B cell (primary cell): Measurements from ENCODE around the gene CACNG4. TPM values are rescaled to one million over a fixed set of nuclear protein-coding genes. Genes with fewer than 3 reads are reported as not detected.

Experiments
- ATAC-seq: fragments of 200-7000 bp; cut with Tn5 transposase; one replicate; pipeline ENCODE4 v1.10.0; 2021; ENCODE audit warnings: low read depth, mild to moderate bottlenecking, moderate number of reproducible peaks, moderate library complexity
- CTCF ChIA-PET: fragments of 350-600 bp; sonication (Branson Sonifier 250); formaldehyde crosslinking; loops from one replicate; lab custom pipeline; 2021; ENCODE audit warnings: antibody characterized with exemption, inconsistent platforms; lab: Charles Lee
- POLR2A ChIA-PET: fragments of 350-600 bp; sonication (Branson Sonifier 250); formaldehyde crosslinking; loops from one replicate; lab custom pipeline; 2021; ENCODE audit warnings: antibody characterized with exemption; lab: Charles Lee
- DNase-seq: peaks from one replicate; pipeline ENCODE4 v3.0.0; 2013
- H2AFZ ChIP-seq: 2 replicates; pipeline ENCODE4 v1.6.1; 2012; ENCODE audit warnings: mild to moderate bottlenecking, low read depth, low read length; ENCODE audit not compliant: insufficient read depth, poor library complexity, severe bottlenecking
- H3K27ac ChIP-seq, 2 donors: 1 replicate in 1 of 2; 2 replicates in 1 of 2; pipeline ENCODE4 v1.5.1; 2012 to 2013; ENCODE audit warnings: low read length in 2 of 2, mild to moderate bottlenecking in 2 of 2, moderate library complexity in 1 of 2
- H3K27me3 ChIP-seq, 4 experiments: fragments of 200-600 bp in 1 of 4; sonication (generic) in 1 of 4; replicated peaks in 1 of 4; 1 replicate in 2 of 4; 2 replicates in 2 of 4; pipeline versions ENCODE4 v1.6.1 to v1.7.0; 2013 to 2016; ENCODE audit warnings: low read length in 3 of 4, mild to moderate bottlenecking in 2 of 4, mixed read lengths in 1 of 4, moderate library complexity in 1 of 4; ENCODE audit not compliant: insufficient read depth in 4 of 4, control insufficient read depth in 3 of 4; ENCODE audit errors: control extremely low read depth in 1 of 4
- H3K36me3 ChIP-seq, 2 experiments: replicated peaks in 1 of 2; 1 replicate in 1 of 2; 2 replicates in 1 of 2; pipeline versions ENCODE4 v1.6.1 to v1.7.1; 2013; ENCODE audit warnings: low read length in 1 of 2; ENCODE audit not compliant: insufficient read depth in 2 of 2, control insufficient read depth in 1 of 2; ENCODE audit errors: control extremely low read depth in 1 of 2, extremely low read depth in 1 of 2
- H3K4me1 ChIP-seq, 2 donors: fragments of 200-600 bp in 1 of 2; sonication (generic) in 1 of 2; 1 replicate in 1 of 2; 2 replicates in 1 of 2; pipeline versions ENCODE4 v1.5.1 to v1.6.1; 2013 to 2017; ENCODE audit warnings: low read length in 2 of 2; ENCODE audit not compliant: control insufficient read depth in 2 of 2, insufficient read depth in 2 of 2
- H3K4me2 ChIP-seq: replicated peaks from 2 replicates; pipeline ENCODE3; 2012; ENCODE audit warnings: mild to moderate bottlenecking, low read depth, low read length; ENCODE audit not compliant: poor library complexity, severe bottlenecking
- H3K4me3 ChIP-seq, 5 experiments: fragments of 200-600 bp in 1 of 5; sonication (generic) in 1 of 5; 1 replicate in 3 of 5; 2 replicates in 2 of 5; pipeline versions ENCODE4 v1.5.1 to v1.7.0; 2011 to 2016; ENCODE audit warnings: low read length in 4 of 5, mild to moderate bottlenecking in 4 of 5, low read depth in 2 of 5, control low read depth in 1 of 5, moderate library complexity in 1 of 5; ENCODE audit not compliant: insufficient read depth in 1 of 5; ENCODE audit errors: control extremely low read depth in 1 of 5, extremely low read depth in 1 of 5
- H3K79me2 ChIP-seq: fragments of 200-600 bp; sonication (generic); one replicate; pipeline ENCODE4 v1.6.0; 2016; ENCODE audit warnings: low read length; ENCODE audit not compliant: control insufficient read depth, insufficient read depth
- H3K9ac ChIP-seq: fragments of 200-600 bp; sonication (generic); 2 replicates; pipeline ENCODE4 v1.6.1; 2017; ENCODE audit warnings: mild to moderate bottlenecking, low read length, moderate library complexity
- H3K9me3 ChIP-seq, 3 donors: one replicate each; pipeline versions ENCODE4 v1.6.1 to v1.7.1; 2013; ENCODE audit warnings: low read length in 2 of 3; ENCODE audit not compliant: control insufficient read depth in 2 of 3, insufficient read depth in 1 of 3; ENCODE audit errors: control extremely low read depth in 1 of 3
- H4K20me1 ChIP-seq: 2 replicates; pipeline ENCODE4 v1.6.0; 2012; ENCODE audit warnings: mild to moderate bottlenecking, low read length; ENCODE audit not compliant: insufficient read depth, control insufficient read depth, poor library complexity, severe bottlenecking
- H3K27ac Mint-ChIP-seq: one replicate; pipeline ENCODE4 v1.8.0; 2021; ENCODE audit warnings: mixed read lengths
- H3K27me3 Mint-ChIP-seq: one replicate; pipeline ENCODE4 v1.8.0; 2021; ENCODE audit warnings: mixed read lengths
- H3K4me1 Mint-ChIP-seq: one replicate; pipeline ENCODE4 v1.8.0; 2021; ENCODE audit warnings: mixed read lengths
- H3K4me3 Mint-ChIP-seq: one replicate; pipeline ENCODE4 v1.8.0; 2021; ENCODE audit warnings: mixed read lengths
- H3K9me3 Mint-ChIP-seq: one replicate; pipeline ENCODE4 v1.8.0; 2022; ENCODE audit warnings: mixed read lengths; ENCODE audit not compliant: insufficient read depth
- CTCF ChIP-seq: fragments of 200-600 bp; IDR thresholded peaks from one replicate; pipeline ENCODE4 v1.8.0; 2022; ENCODE audit warnings: antibody characterized with exemption, mild to moderate bottlenecking
- EZH2 ChIP-seq: IDR thresholded peaks from 2 replicates; pipeline ENCODE4 v1.6.1; 2012; ENCODE audit warnings: borderline replicate concordance, low read depth, mild to moderate bottlenecking, moderate library complexity, low read length; ENCODE audit not compliant: insufficient read depth, poor library complexity, severe bottlenecking
- WGBS: methylation state at CpG from one replicate; pipeline ENCODE4 v1.1.5; 2013; ENCODE audit warnings: missing lambda C conversion rate; ENCODE audit not compliant: insufficient coverage; 5-methylcytosine and 5-hydroxymethylcytosine counted together
- intact Hi-C: fragments of 100-400 bp; cut with micrococcal nuclease; formaldehyde crosslinking; loops from one replicate; pipeline ENCODE4 v1.10.0; 2022
- polyA plus RNA-seq: library from polyadenylated mRNA; depleted of rRNA; stranded (reverse); fragments of >200 nt; gene quantifications from 2 replicates; pipeline ENCODE4 v1.2.3, GENCODE V29; 2012
- total RNA-seq, 2 donors: library from RNA; stranded (reverse); fragments of 120-200 nt in 1 of 2; gene quantifications; 1 replicate in 1 of 2; 2 replicates in 1 of 2; pipeline versions ENCODE4 v1.2.3 to v1.2.4, GENCODE V29; 2013 to 2022

Gene CACNG4
- total and polyA plus RNA-seq, 2 donors (not counting 1 experiment from before 2014, with no cell fraction given), result not detected

GRCh38 chr17:67030641-67031040 is 66.1 kb downstream of the CACNG4 start:
- Histone ChIP-seq H2AFZ (no peak overlapping the region), H4K20me1 (no peaks in the 10 kb centered on the region), H3K27me3 (no peaks in the 10 kb centered on the region), H3K27ac (no peak overlapping the region), H3K4me1 (no peaks in the 10 kb centered on the region), H3K9ac (no peak overlapping the region), H3K9me3 (no peaks in the 10 kb centered on the region), H3K79me2 (no peaks in the 10 kb centered on the region), H3K36me3 (no peaks in the 10 kb centered on the region), H3K4me3 (no peak overlapping the region), H3K4me2 (no peak overlapping the region)
- no peaks in the 10 kb centered on the region for H3K27me3 Mint-ChIP-seq
- WGBS, result 95% methylated on average over 21 of the region's 21 CpGs
- no peaks in the 10 kb centered on the region for H3K4me1 Mint-ChIP-seq
- POLR2A ChIA-PET, result no interaction called here
- TF ChIP-seq EZH2, result no peak
- TF ChIP-seq CTCF, result no peak
- no peak overlapping the region for H3K27ac Mint-ChIP-seq
- ATAC-seq, result no peak
- no peaks in the 10 kb centered on the region for H3K9me3 Mint-ChIP-seq
- intact Hi-C loops, result no loop called here
- CTCF ChIA-PET, result no interaction called here
- no peak for DNase-seq
- no peak overlapping the region for H3K4me3 Mint-ChIP-seq

- no peak overlapping the region for H3K9ac ChIP-seq
- no peak for ATAC-seq
- TF ChIP-seq CTCF (no peak), EZH2 (no peak)
- WGBS, result 93% methylated on average over 14 of the region's 14 CpGs
- no peaks in the 10 kb centered on the region for H3K9me3 Mint-ChIP-seq
- H3K4me2 ChIP-seq, result no peak overlapping the region
- H3K9me3 ChIP-seq, result no peaks in the 10 kb centered on the region
- no peaks in the 10 kb centered on the region for H3K4me1 ChIP-seq
- no peaks in the 10 kb centered on the region for H4K20me1 ChIP-seq
- peaks cover 9% of the 10 kb centered on the region for H3K27me3 Mint-ChIP-seq
- H3K27ac Mint-ChIP-seq, result no peak overlapping the region
- no peaks in the 10 kb centered on the region for H3K36me3 ChIP-seq
- intact Hi-C loops, result no loop called here
- no peak overlapping the region for H3K27ac ChIP-seq
- no peak overlapping the region for H3K4me3 ChIP-seq
- H3K79me2 ChIP-seq, result no peaks in the 10 kb centered on the region
- no peak overlapping the region for H2AFZ ChIP-seq
- DNase-seq, result no peak
- CTCF ChIA-PET, result no interaction called here
- no peak overlapping the region for H3K4me3 Mint-ChIP-seq
- H3K27me3 ChIP-seq, result no peaks in the 10 kb centered on the region
- no peaks in the 10 kb centered on the region for H3K4me1 Mint-ChIP-seq
- POLR2A ChIA-PET, result no interaction called here
Measured at GRCh38 chr17:67032382-67032781, 67.9 kb downstream of the CACNG4 start.
